Loucy (cell line): ENCODE results near the gene JAG2.

Source experiments
- H2AFZ ChIP-seq: fragments of 200-600 bp; sonication (generic); 2 replicates; pipeline ENCODE4 v1.6.0; 2016; ENCODE audit warnings: antibody characterized with exemption, mild to moderate bottlenecking, low read length, moderate library complexity
- H3F3A ChIP-seq: fragments of 200-600 bp; 2 replicates; pipeline ENCODE4 v1.6.0; 2016; ENCODE audit warnings: antibody characterized with exemption, low read depth, mild to moderate bottlenecking
- H3K27me3 ChIP-seq: fragments of 200-600 bp; sonication (generic); 2 replicates; pipeline ENCODE4 v1.6.1; 2014; ENCODE audit warnings: low read length, mild to moderate bottlenecking; ENCODE audit not compliant: insufficient read depth, poor library complexity, severe bottlenecking
- H3K36me3 ChIP-seq: fragments of 200-600 bp; sonication (generic); 2 replicates; pipeline ENCODE4 v1.6.1; 2016; ENCODE audit warnings: low read length; ENCODE audit not compliant: insufficient read depth
- H3K4me1 ChIP-seq: fragments of 200-600 bp; sonication (generic); 2 replicates; pipeline ENCODE4 v1.5.1; 2014; ENCODE audit warnings: low read length, mild to moderate bottlenecking; ENCODE audit not compliant: insufficient read depth, poor library complexity, severe bottlenecking
- H3K4me2 ChIP-seq: fragments of 200-600 bp; sonication (generic); 2 replicates; pipeline ENCODE4 v1.6.0; 2014; ENCODE audit warnings: antibody characterized with exemption, low read length, low read depth, mild to moderate bottlenecking; ENCODE audit not compliant: poor library complexity, severe bottlenecking
- H3K4me3 ChIP-seq: fragments of 200-600 bp; sonication (generic); 2 replicates; pipeline ENCODE4 v1.5.1; 2014; ENCODE audit warnings: low read length, mild to moderate bottlenecking, mixed read lengths; ENCODE audit not compliant: poor library complexity, severe bottlenecking
- H3K79me2 ChIP-seq: fragments of 200-600 bp; sonication (generic); 2 replicates; pipeline ENCODE4 v1.6.1; 2014; ENCODE audit warnings: low read length; ENCODE audit not compliant: insufficient read depth
- H3K9ac ChIP-seq: fragments of 200-600 bp; sonication (generic); 2 replicates; pipeline ENCODE4 v1.6.0; 2014; ENCODE audit warnings: mild to moderate bottlenecking, low read depth, low read length, moderate library complexity; ENCODE audit not compliant: poor library complexity, severe bottlenecking
- H3K9me2 ChIP-seq: fragments of 200-600 bp; sonication (generic); replicated peaks from 2 replicates; pipeline ENCODE4 v1.6.1; 2016; ENCODE audit warnings: low read depth, low read length, mixed read lengths
- H3K9me3 ChIP-seq: fragments of 200-600 bp; sonication (generic); 2 replicates; pipeline ENCODE4 v1.6.1; 2014; ENCODE audit warnings: mild to moderate bottlenecking, antibody characterized with exemption, low read length, low read depth; ENCODE audit not compliant: insufficient read depth
- H4K20me1 ChIP-seq: fragments of 200-600 bp; sonication (generic); 2 replicates; pipeline ENCODE4 v1.6.0; 2014; ENCODE audit warnings: antibody characterized with exemption, low read length, mild to moderate bottlenecking; ENCODE audit not compliant: insufficient read depth, poor library complexity, severe bottlenecking
- CTCF ChIP-seq: fragments of 200-600 bp; sonication (generic); conservative IDR thresholded peaks from 2 replicates; pipeline ENCODE4 v1.5.1; 2014; ENCODE audit warnings: mild to moderate bottlenecking, antibody characterized with exemption, low read length
- EZH2phosphoT487 ChIP-seq: fragments of 200-600 bp; IDR thresholded peaks from 2 replicates; pipeline ENCODE4 v1.6.1; 2018; ENCODE audit warnings: antibody characterized with exemption, mild to moderate bottlenecking, moderate library complexity, borderline replicate concordance

Gene JAG2

DNA sequence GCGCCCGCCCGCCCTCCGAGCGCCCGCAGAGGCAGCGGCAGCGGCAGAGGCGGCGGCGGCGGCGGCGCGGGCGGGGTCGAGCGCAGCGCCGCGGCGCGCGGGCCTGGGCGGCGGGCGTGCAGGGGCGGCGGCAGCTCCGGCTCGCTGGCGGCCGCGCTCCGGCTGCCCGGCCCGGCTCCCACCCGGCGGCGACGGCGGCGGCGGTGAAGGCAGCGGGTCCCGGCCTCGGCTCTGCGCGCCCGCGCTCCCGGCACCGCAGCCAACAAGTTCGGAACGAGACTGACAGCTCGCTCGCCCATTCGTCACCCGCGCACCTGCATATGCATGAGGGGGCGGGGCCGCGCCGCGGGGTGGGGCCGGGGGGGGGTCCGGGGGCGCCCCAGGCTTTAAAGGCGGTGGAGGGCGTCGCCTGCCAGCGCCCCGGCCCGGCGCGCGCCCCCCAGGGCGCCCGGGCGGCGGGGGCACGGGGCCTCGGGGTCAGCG lies at the start of gene JAG2:
Gene JAG2 (minus strand): TSS at position 281 of the 483 bp plus-strand sequence. CDS start 356 bp downstream, outside the sequence.
- no peaks in the 10 kb centered on the region for H3K36me3 ChIP-seq
- peaks cover 2% of the 10 kb centered on the region; the same call in 1 of the 2 replicates for H3K79me2 ChIP-seq
- H3K9me2 ChIP-seq: no peaks in the 10 kb centered on the region
- H3K27me3 ChIP-seq: no peaks in the 10 kb centered on the region
- no peaks in the 10 kb centered on the region for H3F3A ChIP-seq
- peaks cover 15% of the 10 kb centered on the region for H3K4me1 ChIP-seq
- no peak for TF ChIP-seq EZH2phosphoT487
- TF ChIP-seq CTCF: no peak
- H4K20me1 ChIP-seq: no peaks in the 10 kb centered on the region
- H3K4me3 ChIP-seq: no peak within 1 kb of the TSS
- H3K9ac ChIP-seq: no peak within 1 kb of the TSS
- no peak within 1 kb of the TSS for H3K4me2 ChIP-seq
- H3K9me3 ChIP-seq: no peaks in the 10 kb centered on the region
- H2AFZ ChIP-seq: no peak within 1 kb of the TSS

GRCh38 chr14:105217774-105218173 lies 49.2 kb upstream of the JAG2 start:
- Histone ChIP-seq H3K4me2 (no peak overlapping the region), H3F3A (no peaks in the 10 kb centered on the region), H3K27me3 (no peaks in the 10 kb centered on the region), H2AFZ (no peak overlapping the region), H3K4me1 (no peaks in the 10 kb centered on the region), H3K79me2 (no peaks in the 10 kb centered on the region), H3K9me2 (no peaks in the 10 kb centered on the region), H3K4me3 (no peak overlapping the region), H3K9ac (no peak overlapping the region), H3K9me3 (no peaks in the 10 kb centered on the region), H3K36me3 (peaks cover 72% of the 10 kb centered on the region; the same call in 1 of the 2 replicates), H4K20me1 (no peaks in the 10 kb centered on the region)
- TF ChIP-seq EZH2phosphoT487 (no peak), CTCF (no peak)

GRCh38 chr14:105216490-105217247 lies 48.1 kb upstream of the JAG2 start:
- H2AFZ ChIP-seq: no peak overlapping the region
- H3K4me1 ChIP-seq: no peaks in the 10 kb centered on the region

More at GRCh38 chr14:105216490-105217247, 48.1 kb upstream of the JAG2 start:
- H3K9me3 ChIP-seq: no peaks in the 10 kb centered on the region
- no peaks in the 10 kb centered on the region for H3F3A ChIP-seq
- H3K27me3 ChIP-seq: no peaks in the 10 kb centered on the region
- no peaks in the 10 kb centered on the region for H3K79me2 ChIP-seq
- TF ChIP-seq EZH2phosphoT487 (no peak), CTCF (no peak)
- no peaks in the 10 kb centered on the region for H4K20me1 ChIP-seq
- no peak overlapping the region for H3K4me3 ChIP-seq
- H3K9ac ChIP-seq: no peak overlapping the region
- H3K4me2 ChIP-seq: no peak overlapping the region
- H3K36me3 ChIP-seq: peaks cover 72% of the 10 kb centered on the region; the same call in 1 of the 2 replicates
- no peaks in the 10 kb centered on the region for H3K9me2 ChIP-seq
